Subcutaneous abdominal adipose tissue (tissue), 5 donors: ENCODE data around the gene F7.
"Not testable (repeated sequence)": the region's sequence is repeated elsewhere in the genome, so short reads cannot be mapped to it uniquely, and the experiment has no call there.

Experiments
- H3K27ac ChIP-seq: one replicate; pipeline ENCODE4 v1.7.0; 2013; ENCODE audit warnings: low read depth, mild to moderate bottlenecking, inconsistent platforms, low read length, moderate library complexity
- H3K27me3 ChIP-seq, 5 donors: one replicate each; pipeline ENCODE4 v1.7.0; 2013; ENCODE audit warnings: low read length in 5 of 5, inconsistent platforms in 1 of 5; ENCODE audit not compliant: control insufficient read depth in 5 of 5, insufficient read depth in 4 of 5
- H3K36me3 ChIP-seq, 5 donors: one replicate each; pipeline ENCODE4 v1.7.0; 2013; ENCODE audit warnings: low read length in 5 of 5; ENCODE audit not compliant: control insufficient read depth in 5 of 5, insufficient read depth in 5 of 5
- H3K4me1 ChIP-seq, 5 donors: one replicate each; pipeline ENCODE4 v1.7.0; 2013; ENCODE audit warnings: low read length in 5 of 5, mild to moderate bottlenecking in 3 of 5, moderate library complexity in 1 of 5; ENCODE audit not compliant: control insufficient read depth in 5 of 5, insufficient read depth in 5 of 5
- H3K4me3 ChIP-seq, 5 donors: one replicate each; pipeline ENCODE4 v1.7.0; 2013; ENCODE audit warnings: low read length in 5 of 5, low read depth in 1 of 5
- H3K9ac ChIP-seq, 5 donors: one replicate each; pipeline ENCODE4 v1.7.0; 2013; ENCODE audit warnings: low read length in 5 of 5, mild to moderate bottlenecking in 4 of 5, moderate library complexity in 3 of 5
- H3K9me3 ChIP-seq, 5 donors: one replicate each; pipeline ENCODE4 v1.7.0; 2013; ENCODE audit warnings: low read length in 5 of 5; ENCODE audit not compliant: control insufficient read depth in 5 of 5
- donor health status: healthy.
- donor health status: healthy.
- donor health status: healthy.
- donor health status: healthy.
- donor health status: healthy.

F7 gene

DNA sequence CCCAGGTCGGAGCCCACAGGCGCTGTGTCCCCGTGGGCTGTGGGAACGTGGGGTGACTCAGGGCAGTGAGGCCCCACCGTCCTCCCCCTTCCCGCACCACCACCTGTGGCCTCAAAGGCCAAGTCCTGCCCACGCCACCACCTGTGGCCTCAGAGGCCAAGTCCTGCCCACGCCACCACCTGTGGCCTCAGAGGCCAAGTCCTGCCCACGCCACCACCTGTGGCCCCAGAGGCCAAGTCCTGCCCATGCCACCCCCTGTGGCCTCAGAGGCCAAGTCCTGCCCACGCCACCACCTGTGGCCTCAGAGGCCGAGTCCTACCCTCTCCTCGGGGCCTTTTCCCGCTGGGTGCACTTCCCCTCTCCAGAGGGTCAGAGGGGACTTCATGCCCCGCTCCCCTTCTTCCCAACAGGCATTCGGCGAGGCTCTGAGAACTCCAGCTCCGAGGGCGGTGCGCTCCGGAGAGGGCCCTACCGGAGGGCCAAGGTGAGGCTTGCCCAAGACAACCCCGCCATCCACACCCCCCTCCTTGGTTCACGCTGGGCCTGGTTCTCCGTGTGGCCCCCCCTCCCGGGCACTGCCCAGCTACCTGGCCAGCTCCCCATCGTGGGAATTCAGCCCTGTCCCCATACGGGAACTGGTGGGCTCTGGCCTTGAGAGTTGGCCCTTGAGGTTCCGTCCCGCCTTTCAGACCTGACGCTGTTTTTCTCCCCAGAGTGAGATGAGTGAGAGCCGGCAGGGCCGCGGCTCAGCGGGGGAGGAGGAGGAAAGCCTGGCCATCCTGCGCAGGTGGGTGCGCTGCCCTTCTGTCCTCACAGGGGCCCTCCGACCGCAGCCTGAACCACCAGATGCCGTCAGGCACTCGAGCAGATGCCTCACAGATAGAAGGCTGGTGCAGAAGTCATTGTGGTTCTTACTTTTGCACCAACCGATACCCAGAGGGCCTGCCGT is 27.4 kb upstream of the F7 start:
- peaks cover 0 to 4% (median 0%) of the 10 kb centered on the region in 5 donors for H3K4me1 ChIP-seq
- H3K27ac ChIP-seq: no peak overlapping the region
- H3K9me3 ChIP-seq: no peaks in the 10 kb centered on the region
- H3K27me3 ChIP-seq: peaks cover 0 to 10% (median 8%) of the 10 kb centered on the region in 5 donors
- H3K36me3 ChIP-seq: peaks cover 0 to 84% (median 69%) of the 10 kb centered on the region in 5 donors
- H3K9ac ChIP-seq: no peak overlapping the region
- no peak overlapping the region for H3K4me3 ChIP-seq

DNA sequence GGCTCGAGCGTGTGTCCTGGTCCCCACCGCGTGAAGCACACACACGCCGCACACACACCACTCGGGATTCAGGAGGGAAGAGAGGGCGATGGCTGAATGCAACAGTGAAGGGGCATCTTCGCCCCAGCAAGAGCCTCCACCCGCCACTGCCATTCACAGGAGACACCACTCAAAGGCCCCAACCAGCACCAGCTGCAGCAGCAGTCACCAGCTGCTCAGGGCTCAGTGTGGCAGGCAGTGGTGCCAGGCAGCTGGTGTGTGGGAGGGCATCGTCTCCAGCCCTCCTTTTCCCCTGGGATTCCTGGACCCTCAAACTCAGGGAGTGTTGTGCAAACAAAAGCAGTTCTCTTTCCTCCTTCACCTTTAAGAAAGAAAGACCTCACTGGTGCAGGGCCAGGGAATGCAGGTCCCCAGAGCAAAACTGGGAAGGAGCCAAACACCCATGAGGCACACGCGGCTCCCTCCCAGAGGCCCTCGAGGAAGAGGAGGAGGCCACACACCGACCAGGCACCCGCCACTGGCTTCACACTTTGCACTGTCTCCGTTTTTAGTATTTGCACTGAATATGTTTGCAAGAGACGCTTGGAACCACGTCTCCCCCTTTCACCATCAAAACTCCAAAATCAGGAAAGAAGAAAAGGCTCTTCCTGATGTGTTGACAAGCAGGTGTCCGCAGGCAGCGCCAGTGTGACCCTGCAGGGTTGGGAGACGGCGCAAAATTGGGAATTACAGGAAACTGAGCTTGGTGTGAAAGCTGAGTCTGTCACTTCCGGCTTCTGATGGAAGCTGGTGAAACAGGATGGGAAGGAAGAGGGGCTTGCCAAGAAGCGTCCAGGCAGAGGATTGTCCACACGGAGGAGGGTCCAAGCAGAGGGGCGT is 26.4 kb upstream of the F7 start:
- Histone ChIP-seq H3K36me3 (peaks cover 0 to 84% (median 67%) of the 10 kb centered on the region in 5 donors), H3K27me3 (peaks cover 0 to 10% (median 8%) of the 10 kb centered on the region in 5 donors), H3K4me1 (peaks cover 0 to 4% (median 3%) of the 10 kb centered on the region in 5 donors), H3K27ac (no peak overlapping the region), H3K4me3 (no peak overlapping the region), H3K9me3 (no peaks in the 10 kb centered on the region), H3K9ac (no peak overlapping the region)

DNA sequence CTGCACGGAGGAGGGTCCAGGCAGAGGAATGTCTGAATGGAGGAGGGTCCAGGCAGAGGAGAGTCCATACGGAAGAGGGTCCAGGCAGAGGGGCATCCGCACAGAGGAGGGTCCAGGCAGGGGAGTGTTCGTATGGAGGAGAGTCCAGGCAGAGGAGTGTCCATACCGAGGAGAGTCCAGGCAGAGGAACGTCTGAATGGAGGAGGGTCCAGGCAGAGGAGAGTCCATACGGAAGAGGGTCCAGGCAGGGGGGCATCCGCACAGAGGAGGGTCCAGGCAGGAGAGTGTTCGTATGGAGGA is 25.9 kb upstream of the F7 start:
- H3K4me1 ChIP-seq, H3K9ac ChIP-seq, H3K27me3 ChIP-seq, H3K27ac ChIP-seq, H3K9me3 ChIP-seq, H3K4me3 ChIP-seq: not testable (repeated sequence)
- peaks cover 0 to 82% (median 63%) of the 10 kb centered on the region in 5 donors for H3K36me3 ChIP-seq

DNA sequence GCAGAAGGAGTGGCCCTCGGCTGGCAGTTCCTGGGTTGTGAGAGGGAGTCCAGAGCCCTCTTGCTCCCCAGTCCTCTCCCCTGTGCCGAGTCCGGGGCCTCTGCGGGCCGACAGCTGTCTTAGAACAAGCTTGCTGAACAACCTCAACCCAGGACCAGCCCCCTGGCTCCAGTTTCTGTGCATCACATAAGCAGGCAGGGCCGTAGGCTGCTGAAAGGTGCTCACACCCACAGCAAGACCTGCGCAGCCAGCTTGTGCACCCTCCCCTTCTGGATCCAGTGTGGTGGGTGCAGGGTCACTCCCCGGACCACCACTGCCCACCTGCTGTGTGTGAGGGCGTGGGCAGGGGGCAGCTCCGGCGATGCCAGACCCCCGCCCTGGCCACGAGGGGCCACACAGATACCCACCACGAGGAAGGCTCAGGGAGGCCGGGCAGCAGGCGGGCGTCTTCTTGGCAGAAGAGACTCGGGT is 25.2 kb upstream of the F7 start:
- H3K9ac ChIP-seq: no peak overlapping the region
- H3K4me1 ChIP-seq: peaks cover 0 to 4% (median 3%) of the 10 kb centered on the region in 5 donors
- peaks cover 0 to 83% (median 63%) of the 10 kb centered on the region in 5 donors for H3K36me3 ChIP-seq
- H3K27me3 ChIP-seq: peaks cover 0 to 16% (median 10%) of the 10 kb centered on the region in 5 donors
- H3K9me3 ChIP-seq: no peaks in the 10 kb centered on the region
- H3K4me3 ChIP-seq: no peak overlapping the region
- H3K27ac ChIP-seq: no peak overlapping the region

DNA sequence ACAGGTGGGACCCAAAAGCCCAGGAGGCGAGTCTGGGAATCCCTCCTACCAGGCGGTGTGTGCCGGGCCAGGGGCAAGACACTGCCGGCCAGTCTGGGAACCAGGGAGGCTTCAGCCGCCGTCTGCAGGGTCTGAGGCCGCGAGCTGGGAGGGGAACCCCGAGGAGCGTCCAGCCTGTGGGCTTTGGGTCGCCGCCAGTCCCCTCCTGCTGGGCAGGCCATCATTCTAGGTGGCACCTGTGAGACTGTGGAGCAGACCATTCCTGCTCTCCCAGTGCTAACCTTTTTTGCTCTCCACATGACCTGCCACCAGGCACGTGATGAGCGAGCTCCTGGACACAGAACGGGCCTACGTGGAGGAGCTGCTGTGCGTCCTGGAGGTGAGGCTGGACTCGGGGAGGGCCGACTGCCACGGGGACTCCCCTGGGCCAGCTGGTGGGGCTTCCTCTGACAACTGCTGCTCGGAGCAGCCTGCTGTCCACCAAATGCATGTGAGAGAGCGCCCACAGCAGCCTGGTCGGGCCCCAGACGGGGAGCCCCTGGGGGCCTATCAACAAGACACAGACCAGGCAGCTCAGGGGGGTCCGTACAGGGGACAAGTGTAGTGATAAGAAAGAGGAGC is 24.6 kb upstream of the F7 start:
- Histone ChIP-seq H3K9ac (no peak overlapping the region), H3K27me3 (peaks cover 0 to 16% (median 10%) of the 10 kb centered on the region in 5 donors), H3K4me1 (peaks cover 0 to 4% (median 3%) of the 10 kb centered on the region in 5 donors), H3K27ac (no peak overlapping the region), H3K36me3 (peaks cover 0 to 81% (median 60%) of the 10 kb centered on the region in 5 donors), H3K9me3 (no peaks in the 10 kb centered on the region), H3K4me3 (no peak overlapping the region)

DNA sequence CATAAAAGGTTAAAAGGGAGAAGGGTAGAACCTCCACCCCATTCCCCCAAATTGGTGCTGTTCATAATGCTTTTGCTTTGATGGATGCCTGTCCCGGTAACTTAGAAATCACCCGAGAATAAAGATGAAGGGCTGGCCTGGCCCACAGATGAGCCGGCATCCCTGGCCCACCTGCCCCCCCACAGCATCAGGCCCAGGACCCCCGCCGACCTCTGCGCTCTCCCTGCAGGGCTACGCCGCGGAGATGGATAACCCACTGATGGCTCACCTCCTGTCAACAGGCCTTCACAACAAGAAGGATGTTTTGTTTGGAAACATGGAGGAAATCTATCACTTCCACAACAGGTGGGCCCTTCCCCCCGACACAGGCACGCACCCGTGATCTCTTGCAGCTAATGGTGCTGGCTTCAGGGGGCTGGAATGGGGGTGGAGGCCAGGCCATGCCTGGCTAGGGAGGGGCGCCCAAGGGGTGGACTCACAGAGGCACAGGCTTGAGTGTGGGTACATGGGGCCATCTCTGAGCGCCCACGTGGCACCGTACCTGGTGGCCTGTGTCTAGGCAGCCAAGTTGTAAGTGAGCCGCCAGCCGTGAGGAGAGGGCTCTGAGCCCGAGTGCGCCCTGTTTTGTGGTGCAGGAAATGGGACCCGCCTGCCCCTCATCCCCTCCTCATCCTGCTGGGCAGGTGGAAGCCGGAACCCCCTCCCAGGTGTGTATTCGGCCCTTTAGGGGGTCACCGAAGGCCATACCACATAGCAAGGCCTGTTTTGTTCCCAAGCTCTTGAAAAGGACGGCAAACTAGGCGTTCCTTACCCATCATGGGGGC is 23.2 kb upstream of the F7 start:
- Histone ChIP-seq H3K36me3 (peaks cover 0 to 84% (median 62%) of the 10 kb centered on the region in 5 donors), H3K9me3 (no peaks in the 10 kb centered on the region), H3K27ac (no peak overlapping the region), H3K27me3 (peaks cover 0 to 16% (median 10%) of the 10 kb centered on the region in 5 donors), H3K4me1 (peaks cover 0 to 4% (median 3%) of the 10 kb centered on the region in 5 donors), H3K4me3 (no peak overlapping the region), H3K9ac (no peak overlapping the region)

DNA sequence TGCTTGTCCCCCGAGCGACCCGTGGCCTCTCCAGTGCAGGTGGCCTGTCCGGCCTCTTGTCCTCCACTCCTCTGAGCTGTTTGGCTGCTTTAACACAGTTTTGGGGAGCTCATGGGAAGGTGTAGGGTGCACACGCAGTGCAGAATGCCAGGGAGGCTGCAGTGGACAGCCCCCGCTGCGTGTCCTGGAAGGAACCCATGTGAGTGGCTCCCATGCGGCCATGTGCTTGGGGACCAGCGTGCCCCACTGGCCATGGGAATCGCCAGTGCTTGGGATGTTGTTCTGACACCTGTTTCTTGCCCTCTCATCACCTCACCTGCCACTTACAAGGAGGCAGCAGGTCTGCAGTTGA is 22.6 kb upstream of the F7 start:
- Histone ChIP-seq H3K9ac (no peak overlapping the region), H3K27ac (no peak overlapping the region), H3K27me3 (peaks cover 0 to 16% (median 8%) of the 10 kb centered on the region in 5 donors), H3K36me3 (peaks cover 0 to 84% (median 64%) of the 10 kb centered on the region in 5 donors), H3K4me1 (peaks cover 0 to 4% (median 0%) of the 10 kb centered on the region in 5 donors), H3K4me3 (no peak overlapping the region), H3K9me3 (no peaks in the 10 kb centered on the region)

DNA sequence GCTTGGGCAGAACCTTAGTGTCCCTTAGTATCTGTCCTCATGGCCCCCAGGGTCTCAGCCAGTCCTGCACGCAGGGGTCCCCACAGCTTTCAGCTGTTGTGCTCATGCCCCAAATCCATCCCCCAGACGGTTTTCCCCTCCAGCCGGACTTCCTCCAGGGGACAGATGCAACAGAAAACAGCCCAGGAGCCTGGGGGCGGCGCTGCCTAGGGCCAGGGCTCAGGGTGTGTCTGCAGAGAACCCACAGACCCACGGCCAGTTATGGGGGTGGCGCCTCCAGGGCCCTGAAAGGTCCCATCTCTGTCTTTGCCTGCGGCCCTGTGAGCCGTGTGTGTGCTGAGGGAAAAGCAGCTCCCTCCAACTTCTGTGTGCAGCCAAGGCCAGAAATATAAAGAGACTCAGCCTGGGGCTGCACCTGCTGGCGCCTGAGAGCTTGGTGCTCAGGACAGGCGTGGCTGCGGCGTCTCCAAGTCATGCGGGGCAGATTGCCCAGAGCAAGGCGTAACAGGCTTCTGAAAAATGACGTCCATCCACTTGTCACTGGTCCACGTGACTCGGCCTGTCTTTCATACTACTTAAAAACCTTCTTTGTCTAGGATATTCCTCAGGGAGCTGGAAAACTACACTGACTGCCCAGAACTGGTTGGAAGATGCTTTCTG is 22.1 kb upstream of the F7 start:
- no peak overlapping the region for H3K27ac ChIP-seq
- H3K36me3 ChIP-seq: peaks cover 0 to 88% (median 64%) of the 10 kb centered on the region in 5 donors
- peaks cover 0 to 4% (median 0%) of the 10 kb centered on the region in 5 donors for H3K4me1 ChIP-seq
- H3K9me3 ChIP-seq: no peaks in the 10 kb centered on the region
- H3K4me3 ChIP-seq: no peak overlapping the region
- peaks cover 0 to 14% (median 8%) of the 10 kb centered on the region in 5 donors for H3K27me3 ChIP-seq
- H3K9ac ChIP-seq: no peak overlapping the region
